Measurements from ENCODE around the gene MPI.

The MPI gene, protein sequence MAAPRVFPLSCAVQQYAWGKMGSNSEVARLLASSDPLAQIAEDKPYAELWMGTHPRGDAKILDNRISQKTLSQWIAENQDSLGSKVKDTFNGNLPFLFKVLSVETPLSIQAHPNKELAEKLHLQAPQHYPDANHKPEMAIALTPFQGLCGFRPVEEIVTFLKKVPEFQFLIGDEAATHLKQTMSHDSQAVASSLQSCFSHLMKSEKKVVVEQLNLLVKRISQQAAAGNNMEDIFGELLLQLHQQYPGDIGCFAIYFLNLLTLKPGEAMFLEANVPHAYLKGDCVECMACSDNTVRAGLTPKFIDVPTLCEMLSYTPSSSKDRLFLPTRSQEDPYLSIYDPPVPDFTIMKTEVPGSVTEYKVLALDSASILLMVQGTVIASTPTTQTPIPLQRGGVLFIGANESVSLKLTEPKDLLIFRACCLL

DNA sequence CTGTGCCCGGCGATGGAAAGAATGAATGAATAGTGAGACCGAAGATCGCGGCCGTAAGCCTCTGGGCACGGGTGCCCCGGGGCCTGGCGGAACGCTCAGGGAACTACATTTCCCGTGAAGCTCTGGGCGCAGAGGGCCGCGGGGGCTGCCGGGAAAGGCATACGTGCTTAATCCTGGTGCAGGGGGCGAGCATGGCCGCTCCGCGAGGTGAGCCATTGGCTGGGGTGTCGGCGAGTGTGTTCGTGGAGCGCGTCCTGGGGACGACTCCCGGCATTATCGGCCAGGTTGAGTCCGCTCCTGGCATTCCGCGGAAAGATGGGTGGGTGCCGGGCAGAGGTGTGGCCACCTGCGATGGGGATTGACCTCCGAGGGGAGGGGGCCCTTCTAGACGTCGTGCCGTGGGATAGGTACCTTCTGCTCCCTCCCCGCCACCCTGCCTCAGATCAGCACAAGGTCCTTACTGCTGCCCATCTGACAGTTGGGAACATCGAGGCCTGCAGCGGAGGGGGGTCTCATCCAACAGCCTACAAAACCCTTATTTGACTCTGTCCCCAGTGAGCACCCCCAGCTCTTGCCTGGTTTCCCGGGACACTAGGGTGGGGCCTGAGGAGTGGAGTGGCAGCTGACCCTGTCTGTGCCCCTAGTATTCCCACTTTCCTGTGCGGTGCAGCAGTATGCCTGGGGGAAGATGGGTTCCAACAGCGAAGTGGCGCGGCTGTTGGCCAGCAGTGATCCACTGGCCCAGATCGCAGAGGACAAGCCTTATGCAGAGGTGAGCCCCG, at the start of gene MPI:
Gene MPI, plus strand, starts transcription at position 160 of the 782 bp plus-strand sequence. Its CDS starts 32 bp downstream, at position 192.
- peak; percentile 59 to 67 for DNase-seq (ENCODE audit: low read depth in 2 of 2, low spot score in 1 of 2)

DNA sequence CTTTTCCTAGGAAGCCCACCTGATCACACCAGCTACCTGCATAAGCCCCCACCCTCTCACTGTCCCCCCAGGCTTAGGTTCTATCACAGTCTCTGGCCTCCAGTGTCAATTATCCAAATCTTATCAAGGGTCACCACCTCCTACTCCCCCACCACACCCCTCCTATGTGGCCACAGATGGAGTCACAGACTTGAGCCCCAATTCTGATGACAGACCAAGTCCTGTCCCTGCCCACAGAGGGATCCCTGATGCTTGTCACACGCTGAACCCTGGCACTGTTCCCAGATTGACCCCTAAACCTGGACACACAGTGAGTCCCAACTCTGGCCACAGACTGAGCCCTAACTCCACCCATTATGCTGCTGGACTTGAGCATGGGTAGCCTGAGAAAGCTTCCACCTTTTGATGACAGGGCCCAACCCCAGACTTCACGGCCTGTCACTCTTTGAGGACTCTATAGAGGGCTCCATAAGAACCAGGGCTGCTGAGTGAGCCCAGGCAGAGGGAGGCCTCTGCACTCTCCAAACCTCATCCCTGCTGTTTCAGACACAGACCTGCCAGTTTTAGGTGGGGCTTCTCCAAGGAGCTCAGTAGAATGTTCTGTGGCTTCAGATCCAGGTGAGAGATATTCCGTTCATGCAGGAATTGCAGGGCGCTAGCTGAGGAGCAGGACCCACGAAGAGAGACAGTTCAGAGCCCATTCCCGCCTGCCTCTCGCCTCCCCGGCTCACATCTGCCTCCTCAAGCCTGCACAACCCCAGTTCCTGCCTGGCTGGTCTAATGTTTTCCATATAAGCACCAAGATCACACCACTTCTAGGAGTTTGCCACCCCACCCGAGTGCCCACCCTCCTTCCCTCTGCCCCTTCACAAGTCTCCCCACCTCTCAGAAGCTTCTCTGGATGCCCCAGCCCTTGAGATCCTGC, 48.7 kb upstream of the MPI start:
- no peak for DNase-seq (ENCODE audit: low read depth in 2 of 2, low spot score in 1 of 2)

DNA sequence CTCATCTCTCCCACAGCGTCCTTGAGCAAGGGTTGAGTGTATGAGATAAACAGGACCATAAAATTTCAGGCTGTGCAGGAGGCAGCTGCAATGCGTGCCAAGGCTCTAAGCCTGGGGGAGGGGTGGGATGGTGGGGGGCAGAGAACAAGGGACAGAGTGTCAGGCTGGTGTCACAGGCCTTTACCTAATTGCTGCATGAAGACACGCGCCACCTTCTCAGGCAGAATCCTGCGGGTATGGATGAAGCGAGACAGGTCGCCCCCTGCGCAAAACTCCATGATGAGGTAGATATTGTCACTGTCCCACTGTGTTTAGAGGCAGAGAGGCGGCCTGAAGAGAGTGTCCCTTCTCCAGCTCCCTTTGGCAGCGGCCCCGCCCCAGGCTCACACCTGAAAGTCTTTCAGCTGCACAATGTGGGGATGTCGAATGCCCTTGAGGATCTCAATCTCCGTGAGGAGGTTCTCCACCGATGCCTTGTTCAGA, 47.9 kb upstream of the MPI start:
- no peak for DNase-seq (ENCODE audit: low read depth in 2 of 2, low spot score in 1 of 2)

DNA sequence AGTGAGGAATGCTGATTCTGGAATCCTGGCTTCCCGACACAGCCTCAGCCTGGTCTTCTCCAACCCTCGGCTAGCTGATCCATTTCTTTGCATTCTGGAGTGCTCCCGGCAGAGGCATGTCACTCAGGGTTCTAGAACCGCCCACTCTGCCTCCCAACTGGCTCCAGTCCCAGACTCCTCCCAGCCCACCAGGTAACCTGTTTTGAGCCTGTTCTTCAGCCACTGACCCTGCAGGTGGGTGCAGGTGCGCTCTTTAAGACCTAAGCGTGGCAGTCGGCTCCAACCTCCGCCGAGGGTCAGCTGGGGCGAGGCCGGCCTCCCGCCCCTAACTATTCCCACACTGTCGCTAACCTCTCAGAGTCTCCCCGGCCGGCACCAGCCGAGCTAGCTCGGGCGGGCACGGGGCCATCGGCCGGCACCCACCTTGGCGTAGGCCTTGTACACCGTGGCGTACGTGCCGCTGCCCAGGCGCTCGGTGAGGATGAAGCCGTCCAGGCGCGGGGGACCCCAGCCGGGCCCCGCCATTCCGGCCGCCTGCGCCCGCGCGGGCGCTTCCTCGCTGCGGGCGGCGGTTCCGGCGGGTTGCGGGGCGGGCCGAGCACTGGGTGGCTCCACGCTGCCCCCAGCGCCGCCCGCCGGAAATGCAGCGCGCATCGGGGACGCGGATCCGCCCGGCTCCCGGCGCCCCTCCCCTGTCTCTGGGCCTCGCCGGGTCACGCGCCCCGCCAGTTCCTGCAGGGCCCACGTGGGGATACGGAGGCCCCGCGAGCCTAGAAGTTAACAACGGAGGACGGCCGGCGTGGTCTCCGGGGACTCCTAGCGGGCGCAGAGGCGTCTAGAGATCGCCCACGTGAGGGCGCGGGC, 47.0 kb upstream of the MPI start, which contains the start of gene ULK3:
Gene ULK3, minus strand, starts transcription at position 576 of the 864 bp plus-strand sequence. Its CDS starts 51 bp downstream, at position 525.
- DNase-seq (ENCODE audit: low read depth in 2 of 2, low spot score in 1 of 2), result peak; percentile 70 to 80

DNA sequence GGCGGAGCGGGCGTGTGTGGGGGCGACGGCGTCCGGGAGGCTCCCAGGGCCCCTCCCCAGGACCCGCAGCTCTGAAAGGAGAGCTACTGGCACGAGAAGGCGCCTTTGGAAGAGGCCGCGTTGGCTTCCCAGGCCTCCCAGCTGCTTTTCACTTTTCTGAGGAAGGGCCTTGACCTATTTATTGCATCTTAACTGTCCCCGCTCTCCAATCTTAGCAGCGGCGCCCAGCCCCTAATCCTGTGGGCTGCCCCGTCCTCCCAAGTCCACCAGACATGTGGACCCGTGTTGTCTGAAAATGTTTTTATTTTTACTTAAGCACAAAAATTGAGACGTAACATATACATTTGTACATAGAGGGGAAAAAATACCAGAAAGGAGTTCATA, 46.4 kb upstream of the MPI start:
- no peak for DNase-seq (ENCODE audit: low read depth in 2 of 2, low spot score in 1 of 2)

DNA sequence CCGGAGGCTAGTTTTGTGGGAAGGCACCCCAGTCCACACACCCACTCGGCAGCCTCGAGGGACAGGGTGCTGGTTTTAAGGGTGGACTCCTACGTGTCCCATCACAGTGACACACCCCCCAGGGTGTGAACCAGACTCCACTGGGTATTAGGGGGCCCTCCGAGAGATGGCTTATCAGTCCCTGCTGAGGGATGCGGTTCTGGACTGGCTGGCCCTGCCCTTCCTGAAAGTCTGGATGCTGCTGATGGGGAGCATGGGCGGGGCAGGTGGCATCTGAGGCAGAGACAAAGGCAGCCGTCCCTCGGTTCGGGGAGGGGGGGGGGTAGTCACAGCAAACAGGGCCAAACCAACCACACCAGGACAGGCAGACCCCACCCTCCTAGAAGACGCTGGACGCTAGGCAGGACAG, 45.9 kb upstream of the MPI start:
- no peak for DNase-seq (ENCODE audit: low read depth in 2 of 2, low spot score in 1 of 2)

DNA sequence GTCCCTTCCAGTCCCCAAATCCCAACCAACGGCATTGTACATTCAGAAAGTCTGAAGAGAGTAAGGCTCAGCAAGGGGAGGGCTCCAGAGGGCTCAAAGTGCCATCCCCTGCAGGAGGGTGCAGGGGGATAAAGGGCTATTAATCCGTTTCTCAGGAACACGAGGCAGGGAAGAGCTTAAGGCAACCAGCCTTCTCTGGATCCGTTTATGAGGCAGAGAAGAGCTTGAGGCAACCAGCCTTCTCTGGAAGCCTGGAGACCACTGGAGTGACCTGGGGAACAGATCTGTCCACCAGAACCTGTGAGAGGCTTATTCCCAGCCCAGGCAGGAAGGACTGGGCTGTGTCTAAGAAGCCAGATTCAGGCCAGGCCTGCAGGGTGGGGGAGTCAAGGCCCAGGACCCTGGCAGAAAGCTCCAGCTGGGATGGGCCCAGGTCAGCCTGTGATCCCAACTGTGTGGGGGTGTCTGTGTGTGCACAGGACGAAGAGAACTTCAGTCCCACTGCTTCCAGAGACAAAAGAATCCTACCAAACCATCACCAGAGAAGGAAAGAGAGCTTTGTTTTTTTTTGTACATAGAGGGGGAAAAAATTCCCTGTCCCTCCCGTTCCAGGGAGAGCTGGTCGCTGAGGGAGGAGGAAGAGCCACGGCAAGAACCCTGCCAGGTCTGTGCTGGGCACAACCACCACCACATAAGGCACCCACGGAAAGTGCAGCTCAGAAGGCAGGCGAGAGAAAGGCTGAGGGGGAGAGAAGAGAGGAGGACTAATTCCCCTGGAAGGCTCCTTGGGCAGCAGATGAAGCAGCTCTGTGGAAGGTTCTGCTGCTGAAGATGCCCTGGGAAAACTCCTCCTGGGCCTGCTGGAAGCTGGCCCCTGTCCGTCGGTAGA, 45.3 kb upstream of the MPI start:
- no peak for DNase-seq (ENCODE audit: low read depth in 2 of 2, low spot score in 1 of 2)

DNA sequence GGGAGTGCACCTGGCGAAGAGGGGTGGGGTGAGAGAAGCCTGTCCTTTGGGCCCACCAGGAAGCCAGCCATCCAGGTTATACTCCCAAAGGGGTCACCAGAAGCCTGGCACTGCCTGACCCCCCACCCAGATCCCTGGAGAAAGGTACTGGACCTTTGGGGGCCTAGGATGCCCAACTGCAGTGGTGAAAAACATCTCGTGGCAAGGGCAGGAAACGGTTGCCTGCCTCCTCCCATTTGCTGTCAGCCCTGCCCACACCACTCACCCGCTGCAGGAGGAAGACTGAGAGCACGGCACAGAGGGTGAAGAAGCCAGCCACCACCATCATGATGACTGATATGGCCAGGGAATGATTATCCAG, 44.7 kb upstream of the MPI start:
- DNase-seq (ENCODE audit: low read depth in 2 of 2, low spot score in 1 of 2), result no peak

DNA sequence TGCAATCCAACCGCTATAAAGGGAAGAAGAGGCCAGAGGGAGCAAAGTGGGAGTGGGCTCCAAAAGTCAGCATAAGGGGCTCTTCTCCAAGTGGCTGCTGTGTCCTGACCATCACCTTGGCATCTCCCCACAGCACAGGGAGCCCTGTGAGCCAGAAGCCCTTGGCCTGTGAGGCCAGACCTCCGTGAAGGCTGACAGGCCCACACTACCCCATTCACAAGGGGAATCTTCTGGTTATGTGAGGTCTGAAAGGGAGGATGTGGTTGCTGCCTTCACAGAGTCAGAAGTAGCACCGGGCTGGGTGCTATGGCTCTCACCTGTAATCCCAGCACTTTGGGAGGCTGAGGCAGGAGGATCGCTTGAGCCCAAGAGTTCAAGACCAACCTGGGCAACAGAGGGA, 44.3 kb upstream of the MPI start:
- no peak for DNase-seq (ENCODE audit: low read depth in 2 of 2, low spot score in 1 of 2)

DNA sequence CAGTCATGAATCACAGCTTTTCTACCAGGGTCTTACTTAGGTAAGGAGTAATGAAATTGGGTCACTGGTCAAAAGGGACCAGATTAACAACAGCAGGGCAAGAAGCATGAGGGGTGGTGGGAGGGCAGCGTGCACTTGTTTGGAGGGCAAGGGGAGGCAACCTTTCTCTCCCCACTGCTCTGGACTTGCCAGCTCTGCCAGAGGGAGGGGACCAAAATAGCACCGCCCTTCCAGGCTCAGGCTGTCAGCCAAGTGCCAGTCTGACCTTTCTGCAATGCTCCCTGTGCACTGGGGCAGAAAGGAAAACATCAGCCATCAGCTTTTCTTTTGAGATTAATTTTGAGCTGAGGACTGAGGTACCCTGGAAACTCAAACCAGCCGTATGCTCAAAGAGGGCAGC, 42.4 kb upstream of the MPI start:
- no peak for DNase-seq (ENCODE audit: low read depth in 2 of 2, low spot score in 1 of 2)

DNA sequence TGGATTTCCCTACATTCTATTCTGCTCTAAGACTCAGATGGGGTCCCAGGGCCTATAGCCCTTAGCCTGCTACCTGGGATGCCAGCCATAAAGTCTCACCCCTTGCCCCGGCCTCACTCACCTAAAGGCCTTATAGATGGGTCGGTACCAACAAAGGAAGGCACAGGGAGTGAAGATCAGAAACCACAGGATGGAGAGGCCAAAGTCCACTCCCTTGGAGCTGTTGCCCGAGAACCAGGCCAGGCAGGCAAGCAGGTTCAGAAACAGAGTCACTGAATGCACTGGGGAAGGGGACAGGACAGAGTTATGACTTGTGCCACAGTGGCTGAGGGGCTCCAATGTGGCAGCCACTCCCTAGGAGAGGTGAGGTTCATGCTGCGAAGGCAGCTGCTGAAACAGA, 39.4 kb upstream of the MPI start:
- no peak for DNase-seq (ENCODE audit: low read depth in 2 of 2, low spot score in 1 of 2)

DNA sequence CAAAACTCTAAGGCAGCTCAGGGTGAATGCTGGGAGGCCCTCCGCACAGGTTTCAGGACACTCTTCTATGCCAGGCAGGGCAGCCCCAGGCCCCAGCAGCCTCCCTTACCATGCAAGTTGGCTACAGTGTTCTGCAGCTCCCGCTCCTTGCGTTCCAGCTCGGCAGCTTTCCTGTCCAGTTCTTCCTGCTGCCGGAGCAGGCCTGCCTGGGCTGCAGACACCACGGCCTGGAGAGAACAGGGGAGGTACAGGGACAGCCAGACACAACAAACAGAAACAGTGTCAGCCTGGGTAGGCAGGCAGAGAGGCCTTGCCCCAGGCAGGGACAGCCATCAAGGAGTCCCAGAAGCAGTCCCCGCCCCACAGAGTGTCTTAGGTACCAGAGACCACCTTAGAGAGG, 37.9 kb upstream of the MPI start:
- no peak for DNase-seq (ENCODE audit: low read depth in 2 of 2, low spot score in 1 of 2)

DNA sequence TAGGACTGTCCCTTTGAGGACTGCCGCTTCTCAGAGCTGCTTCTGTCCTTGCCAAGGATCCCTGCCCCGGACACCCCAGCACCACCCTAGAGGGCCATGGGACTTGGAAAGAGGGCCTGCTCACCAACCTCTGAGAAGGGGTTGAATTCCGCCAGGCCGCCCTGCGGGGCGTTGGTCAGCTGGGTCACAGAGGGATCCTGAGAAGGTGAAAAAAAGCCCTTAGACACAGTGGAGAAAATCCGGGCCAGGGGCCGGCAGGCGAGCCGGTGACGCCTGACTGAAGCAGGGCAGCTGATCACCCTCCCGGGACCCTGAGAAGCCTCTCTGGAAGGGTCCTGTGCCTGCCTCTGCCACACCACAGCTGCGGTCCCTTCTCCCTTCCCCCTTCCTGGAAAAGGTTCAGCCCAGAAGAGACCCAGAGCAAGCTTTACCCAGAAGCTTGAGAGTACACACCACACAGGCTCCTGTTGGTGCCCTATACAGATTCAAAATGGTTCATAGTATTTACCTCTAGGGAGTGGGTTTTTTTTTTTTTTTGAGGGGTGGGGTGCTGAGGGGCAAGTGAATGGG, 35.3 kb upstream of the MPI start:
- no peak for DNase-seq (ENCODE audit: low read depth in 2 of 2, low spot score in 1 of 2)

DNA sequence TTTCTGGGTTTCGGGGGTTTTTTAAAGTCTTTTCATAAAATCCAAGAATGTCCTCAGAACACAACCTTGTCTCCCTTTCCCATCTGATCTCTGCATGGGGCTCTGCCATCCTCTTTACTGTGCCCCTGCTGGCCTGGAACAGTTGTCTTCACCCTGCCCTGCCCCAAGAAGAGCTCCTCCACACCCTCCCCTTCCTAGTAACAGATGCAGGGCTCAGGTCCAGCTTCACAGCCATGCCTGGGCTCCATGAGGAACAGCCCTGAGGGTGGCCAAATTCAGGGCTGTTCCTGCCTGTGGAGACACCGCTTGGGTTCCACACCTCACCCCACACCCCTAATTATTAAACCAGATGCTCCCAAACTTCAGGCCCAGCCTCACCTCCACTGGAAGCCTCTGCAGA, 34.0 kb upstream of the MPI start:
- DNase-seq (ENCODE audit: low read depth in 2 of 2, low spot score in 1 of 2), result no peak

DNA sequence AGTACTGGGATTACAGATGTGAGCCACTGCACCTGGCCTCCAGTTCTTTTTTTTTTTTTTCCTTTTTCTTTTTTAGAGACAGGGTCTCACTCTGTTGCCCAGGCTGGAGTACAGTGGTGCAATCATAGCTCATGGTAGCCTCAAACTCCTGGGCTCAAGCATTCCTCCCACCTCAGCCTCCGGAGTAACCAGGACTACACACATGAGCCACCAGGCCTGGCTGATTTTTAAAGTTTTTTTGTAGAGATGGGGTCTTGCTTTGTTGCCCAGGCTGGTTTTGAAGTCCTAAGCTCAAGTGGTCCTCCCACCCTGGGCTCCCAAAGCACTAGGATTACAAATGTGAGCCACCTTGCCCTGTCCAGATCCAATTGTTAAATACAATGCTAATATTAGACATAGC, 33.3 kb upstream of the MPI start:
- no peak for DNase-seq (ENCODE audit: low read depth in 2 of 2, low spot score in 1 of 2)

DNA sequence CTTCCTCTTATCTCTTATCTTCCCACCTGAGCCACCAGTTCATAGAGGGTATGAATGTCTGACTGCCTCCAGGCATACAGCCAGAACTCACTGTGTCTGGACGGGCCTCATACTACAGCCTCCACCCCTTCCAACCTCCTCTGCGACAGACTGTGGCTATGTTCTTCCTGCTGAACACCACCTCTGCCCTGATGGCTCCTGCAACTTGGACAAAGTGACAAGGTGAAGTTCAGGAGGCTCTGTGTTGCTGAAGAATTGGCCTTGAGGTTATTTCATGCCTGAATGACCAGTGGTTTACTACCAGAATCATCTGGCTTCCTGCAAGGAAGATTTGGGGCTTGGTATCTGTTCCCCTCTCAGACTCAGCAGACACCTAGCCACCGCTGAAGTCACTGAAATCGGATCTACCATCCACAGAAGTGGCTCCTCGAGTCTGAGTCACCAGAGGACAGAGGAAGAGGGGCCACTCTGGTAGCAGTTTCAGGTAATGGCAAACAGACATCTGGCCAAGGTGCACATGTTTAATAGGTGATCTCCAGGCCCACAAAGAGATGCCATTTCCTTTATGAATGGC, 32.7 kb upstream of the MPI start:
- no peak for DNase-seq (ENCODE audit: low read depth in 2 of 2, low spot score in 1 of 2)

DNA sequence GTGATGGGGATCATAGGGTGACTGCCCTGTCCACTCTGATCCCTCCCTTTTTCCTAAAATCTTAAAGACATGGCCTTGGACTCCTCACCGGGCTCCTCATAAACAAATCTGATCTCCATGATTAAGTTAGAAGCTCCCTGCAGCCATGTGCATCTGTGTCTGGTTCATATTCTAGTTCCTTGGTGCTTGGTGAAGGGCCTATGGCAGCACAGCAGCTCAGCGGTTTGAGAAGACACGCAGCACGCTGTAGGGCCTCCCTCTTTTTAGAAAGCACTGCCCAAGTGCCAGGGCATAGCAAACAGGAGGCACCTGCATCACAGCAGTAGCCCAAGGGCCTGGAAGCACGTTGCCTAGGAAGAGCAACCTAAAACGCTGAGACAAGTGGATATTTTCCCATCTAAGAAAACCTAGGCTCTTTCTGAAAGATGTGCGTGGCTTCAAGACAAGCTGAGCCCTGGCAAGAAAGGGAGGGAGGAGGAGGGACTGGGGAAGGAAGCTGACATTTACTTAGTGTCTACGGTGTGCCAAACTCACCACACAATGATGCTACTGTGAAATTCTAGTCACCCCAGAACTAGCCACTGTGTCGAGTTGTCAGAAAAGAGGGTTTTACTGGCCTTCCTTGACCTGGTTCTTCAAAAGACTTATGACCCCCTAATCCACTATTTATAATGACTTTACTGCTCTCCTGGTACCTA, 32.0 kb upstream of the MPI start:
- no peak for DNase-seq (ENCODE audit: low read depth in 2 of 2, low spot score in 1 of 2)

DNA sequence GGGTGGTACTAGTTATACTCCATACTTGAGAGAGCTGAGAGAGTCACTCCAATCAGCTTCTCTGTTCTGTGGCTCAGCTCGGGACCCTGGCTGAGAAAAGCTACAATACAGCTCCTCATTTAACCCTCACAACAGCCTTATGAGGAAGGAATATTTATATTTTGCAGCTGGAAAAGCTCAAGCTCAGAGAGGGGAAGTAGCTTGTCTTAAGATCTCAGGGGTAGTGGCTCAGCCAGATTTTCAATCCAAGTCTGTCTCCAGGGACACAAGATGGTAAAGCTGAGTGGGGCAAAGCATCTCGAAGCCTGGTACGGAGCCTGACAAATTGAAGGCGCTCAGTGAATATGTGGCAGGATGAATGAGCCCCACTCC, 31.5 kb upstream of the MPI start:
- no peak for DNase-seq (ENCODE audit: low read depth in 2 of 2, low spot score in 1 of 2)
